GM12891 (cell line): ENCODE data around the gene HDAC11.
"Not testable (repeated sequence)": the region's sequence is repeated elsewhere in the genome, so short reads cannot be mapped to it uniquely, and the experiment has no call there.

Experiments used
- DNase-seq: peaks from one replicate; pipeline ENCODE4 v3.0.0; 2011; ENCODE audit warnings: low spot score; ENCODE audit not compliant: insufficient read length
- FAIRE-seq: peaks from 2 replicates; lab custom pipeline; 2011; peaks lifted over from hg19 to GRCh38; lab: Jason Lieb, UNC
- PAX5 ChIP-seq: IDR thresholded peaks from 2 replicates; pipeline ENCODE4 v1.6.1; 2011; ENCODE audit warnings: low read length, moderate library complexity, mild to moderate bottlenecking; ENCODE audit not compliant: insufficient read depth, severe bottlenecking
- POLR2A ChIP-seq: IDR thresholded peaks from 2 replicates; pipeline ENCODE4 v1.6.1; 2011; ENCODE audit warnings: low read depth, low read length, control low read depth
- POLR2AphosphoS5 ChIP-seq: IDR thresholded peaks from 2 replicates; pipeline ENCODE4 v1.6.1; 2011; ENCODE audit warnings: low read depth, low read length, control low read depth
- POU2F2 ChIP-seq: IDR thresholded peaks from 2 replicates; pipeline ENCODE4 v1.6.1; 2011; ENCODE audit warnings: low read depth, mild to moderate bottlenecking, control low read depth, low read length, moderate library complexity
- SPI1 ChIP-seq: IDR thresholded peaks from 2 replicates; pipeline ENCODE4 v1.6.1; 2011; ENCODE audit warnings: low read depth, low read length, control low read depth
- TAF1 ChIP-seq: IDR thresholded peaks from 2 replicates; pipeline ENCODE4 v1.6.1; 2011; ENCODE audit warnings: low read depth, low read length, control low read depth

The HDAC11 gene

GRCh38 chr3:13482106-13482690 lies 2.1 kb downstream of the HDAC11 start:
- no peak for DNase-seq
- TF ChIP-seq PAX5 (no peak), POLR2AphosphoS5 (no peak), POLR2A (no peak), POU2F2 (no peak), TAF1 (no peak), SPI1 (no peak)
- FAIRE-seq: no peak

GRCh38 chr3:13483286-13483685 lies 3.2 kb downstream of the HDAC11 start:
- DNase-seq: no peak
- TF ChIP-seq POU2F2 (no peak), SPI1 (no peak), POLR2AphosphoS5 (no peak), PAX5 (no peak), POLR2A (no peak), TAF1 (no peak)
- FAIRE-seq: no peak

DNA sequence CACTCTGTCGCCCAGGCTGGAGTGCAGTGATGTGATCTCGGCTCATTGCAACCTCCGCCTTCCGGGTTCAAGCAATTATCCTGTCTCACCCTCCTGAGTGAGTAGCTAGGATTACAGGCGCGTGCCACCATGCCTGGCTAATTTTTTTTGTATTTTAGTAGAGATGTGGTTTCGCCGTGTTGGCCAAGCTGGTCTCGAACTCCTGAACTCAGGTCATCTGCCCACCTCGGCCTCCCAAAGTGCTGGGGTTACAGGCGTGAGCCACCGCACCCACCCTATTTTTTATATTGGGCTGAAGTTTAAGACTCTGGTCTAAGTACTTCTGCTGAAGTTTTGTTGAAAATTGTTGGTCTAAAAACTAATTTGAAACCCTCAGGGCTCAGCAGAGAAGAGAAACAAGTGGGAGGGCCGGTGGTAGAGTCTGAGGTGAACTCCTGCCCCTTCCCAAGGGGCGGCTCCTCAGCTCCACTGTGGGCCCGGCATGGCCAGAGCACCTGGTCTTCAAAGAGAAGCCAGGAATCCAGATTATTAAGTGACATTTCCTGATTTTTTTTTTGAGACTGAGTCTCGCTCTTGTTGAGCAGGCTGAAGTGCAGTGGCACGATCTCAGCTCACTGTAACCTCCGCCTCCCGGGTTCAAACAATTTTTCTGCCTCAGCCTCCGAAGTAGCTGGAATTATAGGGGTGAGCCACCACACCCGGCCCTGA lies 4.0 kb downstream of the HDAC11 start:
- FAIRE-seq (no peak), DNase-seq (no peak)
- TF ChIP-seq PAX5 (no peak), POU2F2 (no peak), SPI1 (no peak), POLR2A (no peak), TAF1 (no peak), POLR2AphosphoS5 (no peak)

DNA sequence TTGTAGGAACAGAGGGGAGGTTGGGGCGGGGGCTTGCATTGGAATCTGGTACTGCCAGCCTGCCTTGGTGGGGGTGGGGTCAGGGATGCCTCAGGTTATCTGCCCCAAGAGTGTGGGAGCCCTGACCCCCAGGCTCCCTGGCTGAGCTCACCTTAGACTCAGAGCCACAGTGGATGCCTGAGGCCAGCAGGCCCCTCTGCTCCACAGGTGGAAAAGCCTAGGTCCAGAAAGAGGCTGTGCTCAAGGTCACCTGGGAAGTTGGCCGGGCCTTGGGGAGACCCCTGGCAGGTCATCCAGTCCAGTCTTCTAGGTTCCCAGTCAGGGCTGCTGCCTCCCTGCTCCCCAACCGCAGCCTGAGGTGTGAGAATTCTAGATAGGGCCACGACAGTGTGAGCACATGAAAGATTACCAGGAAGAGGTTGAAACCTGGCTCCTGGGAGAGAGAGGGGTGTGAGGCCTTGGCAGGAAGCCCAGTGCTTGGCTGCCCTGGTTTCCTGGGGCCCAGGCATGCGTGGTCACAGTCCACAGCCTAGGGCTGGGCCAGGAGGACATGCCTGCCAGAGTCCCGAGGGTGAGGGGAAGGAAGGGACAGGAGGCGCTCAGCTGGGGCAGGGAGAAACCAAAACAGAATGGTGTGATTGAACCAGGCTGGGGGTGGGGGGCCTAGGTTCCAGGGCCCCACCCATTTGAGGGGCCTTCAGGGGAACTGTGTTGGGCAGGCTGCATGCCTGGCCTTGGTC lies 4.9 kb downstream of the HDAC11 start:
- DNase-seq (no peak), FAIRE-seq (no peak)
- TF ChIP-seq SPI1 (no peak), POU2F2 (no peak), POLR2AphosphoS5 (no peak), PAX5 (no peak), POLR2A (no peak), TAF1 (no peak)

GRCh38 chr3:13485630-13486562 lies 5.8 kb downstream of the HDAC11 start:
- FAIRE-seq, DNase-seq: not testable (repeated sequence)

GRCh38 chr3:13487403-13487802 lies 7.3 kb downstream of the HDAC11 start:
- no peak for FAIRE-seq
- TF ChIP-seq PAX5: no peak
- TF ChIP-seq SPI1: no peak
- no peak for TF ChIP-seq TAF1
- no peak for TF ChIP-seq POLR2AphosphoS5
- no peak for TF ChIP-seq POLR2A
- TF ChIP-seq POU2F2: no peak

DNA sequence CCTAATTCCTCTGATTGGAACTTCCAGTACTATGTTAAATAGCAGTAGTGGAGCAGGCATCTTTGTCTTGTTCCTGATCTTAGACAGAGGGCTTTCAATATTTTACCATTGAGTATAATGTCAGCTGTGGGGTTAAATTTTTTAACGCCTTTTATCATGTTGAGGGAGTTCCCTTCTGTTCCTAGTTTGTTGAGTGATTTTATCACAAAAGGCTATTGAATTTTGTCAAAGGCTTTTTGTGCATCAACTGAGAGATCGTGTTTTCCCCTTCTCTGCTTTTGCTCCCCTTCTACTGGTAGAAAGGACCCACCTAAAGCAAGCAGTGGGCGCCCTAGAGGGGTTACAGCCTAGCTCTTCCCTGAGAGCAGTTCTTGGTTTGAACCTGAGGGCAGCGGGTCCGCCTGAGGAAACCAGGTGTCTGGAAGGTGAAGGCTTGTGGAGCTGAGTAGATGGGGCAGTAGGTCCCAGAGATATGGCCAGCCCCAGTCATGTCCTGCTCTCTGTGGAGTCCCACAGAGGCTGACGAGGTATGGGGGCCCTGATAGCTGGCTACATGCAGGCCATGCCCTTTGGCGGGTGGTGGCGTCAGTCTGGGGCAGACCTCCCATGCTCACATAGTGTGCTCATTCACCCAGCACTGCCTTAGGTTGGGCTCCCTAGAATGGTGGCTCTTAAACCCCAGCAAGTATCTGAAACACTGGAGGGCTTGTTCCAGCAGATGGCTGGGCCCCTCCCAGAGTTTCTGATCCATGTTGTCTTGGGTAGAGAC lies 11.3 kb downstream of the HDAC11 start:
- FAIRE-seq (no peak), DNase-seq (no peak)
- TF ChIP-seq POLR2AphosphoS5: no peak
- TF ChIP-seq TAF1: no peak
- no peak for TF ChIP-seq PAX5
- no peak for TF ChIP-seq POU2F2
- no peak for TF ChIP-seq POLR2A
- TF ChIP-seq SPI1: no peak

More at GRCh38 chr3:13487403-13487802, 7.3 kb downstream of the HDAC11 start:
- DNase-seq: no peak

DNA sequence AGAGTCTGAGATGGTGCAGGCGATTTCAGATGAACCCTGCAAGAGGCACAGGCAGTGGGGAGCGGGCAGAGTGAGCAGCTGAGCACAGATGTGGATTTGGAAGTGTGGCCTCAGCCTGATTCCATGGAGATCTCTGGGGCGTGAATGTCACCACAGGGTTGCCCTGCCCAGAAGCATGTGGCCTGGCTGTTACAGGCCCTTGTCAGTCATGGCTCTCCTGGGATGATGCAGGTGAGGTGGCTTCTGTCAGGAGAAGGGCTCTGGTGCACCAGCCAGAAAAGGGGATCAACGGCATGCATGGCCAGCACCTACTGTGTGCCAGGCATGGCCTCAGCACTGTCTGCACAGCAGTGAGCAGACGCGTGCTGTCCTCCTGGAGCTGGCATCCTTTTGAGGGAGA lies 11.9 kb downstream of the HDAC11 start:
- FAIRE-seq (no peak), DNase-seq (no peak)
- TF ChIP-seq POLR2A: no peak
- TF ChIP-seq TAF1: no peak
- no peak for TF ChIP-seq POU2F2
- no peak for TF ChIP-seq PAX5
- TF ChIP-seq SPI1: no peak
- TF ChIP-seq POLR2AphosphoS5: no peak
